Progenitor cell of endocrine pancreas (in vitro differentiated cells): Measurements from ENCODE around the gene ZBTB45. TPM values are rescaled to one million over a fixed set of nuclear protein-coding genes. Genes with fewer than 3 reads are reported as not detected.
A peak's percentile ranks its signal among the peaks of the same experiment; 100 is the strongest.

Experiments used
- DNase-seq: peaks from one replicate; pipeline ENCODE4 v3.0.0; 2021; ENCODE audit warnings: low spot score; ENCODE audit not compliant: unreplicated experiment
- H3K27ac Mint-ChIP-seq: 2 replicates; pipeline ENCODE4 v1.8.0; 2021; ENCODE audit warnings: mild to moderate bottlenecking, moderate library complexity, mixed read lengths
- H3K27me3 Mint-ChIP-seq: 2 replicates; pipeline ENCODE4 v1.8.0; 2021; ENCODE audit warnings: mixed read lengths
- H3K36me3 Mint-ChIP-seq: 2 replicates; pipeline ENCODE4 v1.8.0; 2022; ENCODE audit warnings: mixed read lengths; ENCODE audit not compliant: insufficient read depth
- H3K4me1 Mint-ChIP-seq: 2 replicates; pipeline ENCODE4 v1.8.0; 2021; ENCODE audit warnings: low read depth, mixed read lengths
- H3K4me3 Mint-ChIP-seq: 2 replicates; pipeline ENCODE4 v1.8.0; 2021; ENCODE audit warnings: low read depth, mild to moderate bottlenecking, moderate library complexity, mixed read lengths
- H3K9me3 Mint-ChIP-seq: 2 replicates; pipeline ENCODE4 v1.8.0; 2021; ENCODE audit warnings: low read depth, mixed read lengths
- total RNA-seq: library from RNA; stranded (reverse); gene quantifications from 2 replicates; pipeline ENCODE4 v1.2.1, GENCODE V29; 2021
- TF ChIP-seq, protein P1 (sequence below): fragments of 200-600 bp; sonication (generic); IDR thresholded peaks from one replicate; pipeline ENCODE4 v1.5.0; 2021; ENCODE audit warnings: antibody characterized with exemption, mild to moderate bottlenecking; ENCODE audit not compliant: unreplicated experiment

Gene ZBTB45
- total RNA-seq, 1 donor from 2014 or later = 22.7 TPM

DNA sequence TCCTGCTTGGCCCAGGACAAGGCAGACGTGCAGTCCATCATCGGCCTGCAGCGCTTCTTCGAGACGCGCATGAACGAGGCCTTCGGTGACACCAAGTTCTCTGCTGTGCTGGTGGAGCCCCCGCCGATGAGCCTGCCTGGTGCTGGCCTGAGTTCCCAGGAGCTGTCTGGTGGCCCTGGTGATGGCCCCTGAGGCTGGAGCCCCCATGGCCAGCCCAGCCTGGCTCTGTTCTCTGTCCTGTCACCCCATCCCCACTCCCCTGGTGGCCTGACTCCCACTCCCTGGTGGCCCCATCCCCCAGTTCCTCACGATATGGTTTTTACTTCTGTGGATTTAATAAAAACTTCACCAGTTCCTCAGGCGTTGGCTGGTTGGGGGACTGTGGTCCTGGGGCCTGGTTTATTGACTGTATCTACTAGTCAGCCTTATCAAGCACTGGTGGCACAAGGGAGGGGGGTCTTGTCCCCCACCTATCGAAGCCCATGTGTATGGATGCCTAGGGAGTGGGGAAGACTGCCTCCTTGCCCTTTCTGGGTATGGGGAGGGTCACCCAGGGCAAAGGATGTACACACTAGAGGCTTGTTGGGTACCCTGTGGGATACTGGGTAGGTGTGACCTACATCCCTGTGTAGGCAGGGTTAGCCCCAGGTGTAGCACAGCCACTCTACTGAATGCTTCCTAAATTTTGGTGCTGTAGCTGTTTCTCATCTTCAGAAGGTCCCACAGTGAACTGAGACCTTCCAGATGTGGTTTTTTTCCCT, 30.9 kb upstream of the ZBTB45 start:
- DNase-seq = no peak
- H3K27me3 Mint-ChIP-seq = no peaks in the 10 kb centered on the region
- no peaks in the 10 kb centered on the region for H3K9me3 Mint-ChIP-seq
- peaks cover 26% of the 10 kb centered on the region for H3K36me3 Mint-ChIP-seq
- no peak overlapping the region for H3K4me3 Mint-ChIP-seq
- TF ChIP-seq, protein P1, sequence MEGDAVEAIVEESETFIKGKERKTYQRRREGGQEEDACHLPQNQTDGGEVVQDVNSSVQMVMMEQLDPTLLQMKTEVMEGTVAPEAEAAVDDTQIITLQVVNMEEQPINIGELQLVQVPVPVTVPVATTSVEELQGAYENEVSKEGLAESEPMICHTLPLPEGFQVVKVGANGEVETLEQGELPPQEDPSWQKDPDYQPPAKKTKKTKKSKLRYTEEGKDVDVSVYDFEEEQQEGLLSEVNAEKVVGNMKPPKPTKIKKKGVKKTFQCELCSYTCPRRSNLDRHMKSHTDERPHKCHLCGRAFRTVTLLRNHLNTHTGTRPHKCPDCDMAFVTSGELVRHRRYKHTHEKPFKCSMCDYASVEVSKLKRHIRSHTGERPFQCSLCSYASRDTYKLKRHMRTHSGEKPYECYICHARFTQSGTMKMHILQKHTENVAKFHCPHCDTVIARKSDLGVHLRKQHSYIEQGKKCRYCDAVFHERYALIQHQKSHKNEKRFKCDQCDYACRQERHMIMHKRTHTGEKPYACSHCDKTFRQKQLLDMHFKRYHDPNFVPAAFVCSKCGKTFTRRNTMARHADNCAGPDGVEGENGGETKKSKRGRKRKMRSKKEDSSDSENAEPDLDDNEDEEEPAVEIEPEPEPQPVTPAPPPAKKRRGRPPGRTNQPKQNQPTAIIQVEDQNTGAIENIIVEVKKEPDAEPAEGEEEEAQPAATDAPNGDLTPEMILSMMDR = no peak
- H3K27ac Mint-ChIP-seq = peak overlapping the region; percentile 82
- peaks cover 29% of the 10 kb centered on the region for H3K4me1 Mint-ChIP-seq

DNA sequence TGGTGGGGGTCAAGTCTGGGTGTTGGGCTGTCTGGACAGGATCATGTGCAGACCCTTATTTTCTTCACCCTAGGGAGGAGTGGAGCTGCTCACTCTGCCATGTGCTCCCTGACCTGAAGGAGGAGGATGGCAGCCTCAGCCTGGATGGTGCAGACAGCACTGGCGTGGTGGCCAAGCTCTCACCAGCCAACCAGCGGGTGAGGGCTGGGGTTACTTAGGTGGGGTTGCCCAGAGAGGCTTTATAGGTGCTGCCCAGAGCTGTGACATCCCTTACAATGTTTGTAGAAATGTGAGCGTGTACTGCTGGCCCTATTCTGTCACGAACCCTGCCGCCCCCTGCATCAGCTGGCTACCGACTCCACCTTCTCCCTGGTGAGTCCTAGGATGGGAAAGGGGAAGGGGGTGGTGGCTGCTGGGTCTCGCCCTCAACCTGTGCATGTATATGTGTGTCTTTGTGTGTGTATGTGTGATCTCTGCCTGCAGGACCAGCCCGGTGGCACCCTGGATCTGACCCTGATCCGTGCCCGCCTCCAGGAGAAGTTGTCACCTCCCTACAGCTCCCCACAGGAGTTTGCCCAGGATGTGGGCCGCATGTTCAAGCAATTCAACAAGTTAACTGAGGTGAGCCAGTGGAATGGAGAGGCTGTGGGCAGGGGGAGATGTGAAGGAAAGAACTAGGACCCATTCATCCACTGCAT, 30.2 kb upstream of the ZBTB45 start:
- H3K27ac Mint-ChIP-seq = peak overlapping the region; percentile 82
- TF ChIP-seq, protein P1 = no peak
- peaks cover 27% of the 10 kb centered on the region for H3K4me1 Mint-ChIP-seq
- no peaks in the 10 kb centered on the region for H3K9me3 Mint-ChIP-seq
- no peak overlapping the region for H3K4me3 Mint-ChIP-seq
- H3K36me3 Mint-ChIP-seq = peaks cover 26% of the 10 kb centered on the region
- DNase-seq = no peak
- no peaks in the 10 kb centered on the region for H3K27me3 Mint-ChIP-seq

DNA sequence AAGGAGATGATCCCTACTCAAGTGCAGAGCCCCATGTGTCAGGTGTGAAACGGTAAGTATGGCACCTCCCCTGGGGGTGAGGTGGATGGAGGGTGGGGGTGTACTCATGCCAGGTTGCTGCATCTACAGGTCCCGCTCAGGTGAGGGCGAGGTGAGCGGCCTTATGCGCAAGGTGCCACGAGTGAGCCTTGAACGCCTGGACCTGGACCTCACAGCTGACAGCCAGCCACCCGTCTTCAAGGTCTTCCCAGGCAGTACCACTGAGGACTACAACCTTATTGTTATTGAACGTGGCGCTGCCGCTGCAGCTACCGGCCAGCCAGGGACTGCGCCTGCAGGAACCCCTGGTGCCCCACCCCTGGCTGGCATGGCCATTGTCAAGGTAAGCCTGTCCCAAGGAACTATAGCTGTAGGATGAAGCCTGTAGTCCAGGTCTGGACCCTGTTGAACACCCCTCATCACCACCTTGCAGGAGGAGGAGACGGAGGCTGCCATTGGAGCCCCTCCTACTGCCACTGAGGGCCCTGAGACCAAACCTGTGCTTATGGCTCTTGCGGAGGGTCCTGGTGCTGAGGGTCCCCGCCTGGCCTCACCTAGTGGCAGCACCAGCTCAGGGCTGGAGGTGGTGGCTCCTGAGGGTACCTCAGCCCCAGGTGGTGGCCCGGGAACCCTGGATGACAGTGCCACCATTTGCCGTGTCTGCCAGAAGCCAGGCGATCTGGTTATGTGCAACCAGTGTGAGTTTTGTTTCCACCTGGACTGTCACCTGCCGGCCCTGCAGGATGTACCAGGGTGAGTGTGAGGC, 29.5 kb upstream of the ZBTB45 start:
- DNase-seq = no peak
- Mint-ChIP-seq H3K9me3 (no peaks in the 10 kb centered on the region), H3K27me3 (no peaks in the 10 kb centered on the region), H3K27ac (no peak overlapping the region), H3K36me3 (peaks cover 26% of the 10 kb centered on the region), H3K4me3 (no peak overlapping the region), H3K4me1 (peaks cover 21% of the 10 kb centered on the region)
- TF ChIP-seq, protein P1 = no peak

DNA sequence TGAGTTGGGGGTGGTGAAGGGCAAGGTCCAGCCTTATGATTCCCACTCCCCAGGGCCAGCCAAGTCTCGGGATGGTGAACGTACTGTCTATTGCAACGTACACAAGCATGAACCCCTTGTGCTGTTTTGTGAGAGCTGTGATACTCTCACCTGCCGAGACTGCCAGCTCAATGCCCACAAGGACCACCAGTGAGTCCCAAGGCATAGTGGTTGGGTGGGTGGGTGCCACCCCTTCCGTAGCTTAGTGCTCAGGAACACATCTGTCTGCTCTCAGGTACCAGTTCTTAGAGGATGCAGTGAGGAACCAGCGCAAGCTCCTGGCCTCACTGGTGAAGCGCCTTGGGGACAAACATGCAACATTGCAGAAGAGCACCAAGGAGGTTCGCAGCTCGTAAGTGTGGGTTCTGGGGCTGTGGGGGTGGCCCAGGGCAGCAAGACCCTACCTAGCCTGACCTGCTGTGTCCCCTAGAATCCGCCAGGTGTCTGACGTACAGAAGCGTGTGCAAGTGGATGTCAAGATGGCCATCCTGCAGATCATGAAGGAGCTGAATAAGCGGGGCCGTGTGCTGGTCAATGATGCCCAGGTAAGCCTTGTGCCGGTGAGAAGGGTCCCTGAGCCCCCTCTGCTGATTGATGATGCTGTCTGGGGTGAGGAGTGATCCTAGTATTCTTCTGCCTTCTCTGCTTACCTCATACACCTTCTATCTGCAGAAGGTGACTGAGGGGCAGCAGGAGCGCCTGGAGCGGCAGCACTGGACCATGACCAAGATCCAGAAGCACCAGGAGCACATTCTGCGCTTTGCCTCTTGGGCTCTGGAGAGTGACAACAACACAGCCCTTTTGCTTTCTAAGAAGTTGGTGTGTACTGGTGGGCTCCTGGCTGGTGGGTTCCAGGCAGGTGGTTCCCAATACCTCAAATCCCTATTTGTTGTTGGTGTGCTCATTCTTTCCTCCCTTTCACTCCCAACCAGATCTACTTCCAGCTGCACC, 28.0 kb upstream of the ZBTB45 start:
- Mint-ChIP-seq H3K4me3 (no peak overlapping the region), H3K27me3 (peaks cover 6% of the 10 kb centered on the region), H3K9me3 (no peaks in the 10 kb centered on the region), H3K36me3 (peaks cover 22% of the 10 kb centered on the region), H3K4me1 (peaks cover 21% of the 10 kb centered on the region), H3K27ac (peak overlapping the region; percentile 20)
- no peak for DNase-seq
- TF ChIP-seq, protein P1 = no peak
